ENCODE data around the gene MDM4. TPM values are rescaled to one million over a fixed set of nuclear protein-coding genes. Genes with fewer than 3 reads are reported as not detected.

MDM4 gene
- total RNA-seq, 1 experiment from 2014 or later = 56.5 TPM

DNA sequence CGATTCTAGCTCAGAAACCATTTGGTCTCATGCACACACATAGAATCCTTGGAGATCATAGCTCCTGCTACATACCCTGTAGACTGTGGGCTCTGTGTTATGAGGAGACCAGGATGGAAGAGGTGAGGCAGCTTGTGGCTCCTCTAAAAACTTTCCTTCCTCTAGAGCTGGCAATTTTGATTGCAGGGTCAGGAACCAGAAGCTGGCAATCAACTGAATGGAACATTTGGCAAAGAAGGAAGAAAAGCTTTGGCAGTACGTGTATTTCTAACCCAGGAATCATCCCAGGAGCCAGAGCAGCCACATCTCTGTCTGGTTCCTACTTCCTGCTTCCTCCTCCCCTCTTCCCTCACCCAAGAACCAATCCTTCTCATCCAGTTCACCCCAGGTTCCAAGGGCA is 37.3 kb upstream of the MDM4 start:
- Mint-ChIP-seq H3K27ac (ENCODE audit: unreplicated experiment) (no peak overlapping the region), H3K36me3 (ENCODE audit: insufficient read depth, unreplicated experiment) (no peaks in the 10 kb centered on the region), H3K9me3 (ENCODE audit: unreplicated experiment) (no peaks in the 10 kb centered on the region), H3K4me3 (ENCODE audit: unreplicated experiment) (no peak overlapping the region), H3K27me3 (ENCODE audit: insufficient read depth, unreplicated experiment) (no peaks in the 10 kb centered on the region), H3K4me1 (ENCODE audit: low read depth, unreplicated experiment) (peaks cover 16% of the 10 kb centered on the region)
- no TSS peak for BruUV-seq (replicated peaks)
- TF ChIP-seq, protein P1, sequence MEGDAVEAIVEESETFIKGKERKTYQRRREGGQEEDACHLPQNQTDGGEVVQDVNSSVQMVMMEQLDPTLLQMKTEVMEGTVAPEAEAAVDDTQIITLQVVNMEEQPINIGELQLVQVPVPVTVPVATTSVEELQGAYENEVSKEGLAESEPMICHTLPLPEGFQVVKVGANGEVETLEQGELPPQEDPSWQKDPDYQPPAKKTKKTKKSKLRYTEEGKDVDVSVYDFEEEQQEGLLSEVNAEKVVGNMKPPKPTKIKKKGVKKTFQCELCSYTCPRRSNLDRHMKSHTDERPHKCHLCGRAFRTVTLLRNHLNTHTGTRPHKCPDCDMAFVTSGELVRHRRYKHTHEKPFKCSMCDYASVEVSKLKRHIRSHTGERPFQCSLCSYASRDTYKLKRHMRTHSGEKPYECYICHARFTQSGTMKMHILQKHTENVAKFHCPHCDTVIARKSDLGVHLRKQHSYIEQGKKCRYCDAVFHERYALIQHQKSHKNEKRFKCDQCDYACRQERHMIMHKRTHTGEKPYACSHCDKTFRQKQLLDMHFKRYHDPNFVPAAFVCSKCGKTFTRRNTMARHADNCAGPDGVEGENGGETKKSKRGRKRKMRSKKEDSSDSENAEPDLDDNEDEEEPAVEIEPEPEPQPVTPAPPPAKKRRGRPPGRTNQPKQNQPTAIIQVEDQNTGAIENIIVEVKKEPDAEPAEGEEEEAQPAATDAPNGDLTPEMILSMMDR (IDR thresholded peaks at IDR 0.05; ENCODE audit: insufficient read depth in 1 of 2, low read depth in 1 of 2, low read length in 1 of 2, severe bottlenecking in 1 of 2, unreplicated experiment in 1 of 2) = no peak
- DNase-seq = no peak
- Histone ChIP-seq H3K36me3 (ENCODE audit: control insufficient read depth, insufficient read depth, low read length) (peaks cover 2% of the 10 kb centered on the region; the same call in 1 of the 2 replicates), H3K4me3 (ENCODE audit: low read depth, low read length) (no peak overlapping the region), H3K9me3 (no peaks in the 10 kb centered on the region), H3K27me3 (replicated peaks; ENCODE audit: control insufficient read depth, insufficient read depth, low read length) (no peaks in the 10 kb centered on the region), H3K4me1 (peaks cover 12% of the 10 kb centered on the region; the same call in 1 of the 2 replicates)
- ChIA-PET CTCF (interaction anchor here (0.6 to 3.2 kb wide), 7 partner anchors 15 to 52 kb away, joined by 3 to 25 read pairs (median 4); partner anchors contain the start of gene PIK3C2B), POLR2A (interaction anchor here (0.5 to 1.0 kb wide), 3 partner anchors 14 to 38 kb away, joined by 3 to 4 read pairs (median 3); partner anchors contain the start of gene PIK3C2B)
- intact Hi-C loops (cut with micrococcal nuclease; ENCODE audit: unreplicated experiment) = no loop called here

DNA sequence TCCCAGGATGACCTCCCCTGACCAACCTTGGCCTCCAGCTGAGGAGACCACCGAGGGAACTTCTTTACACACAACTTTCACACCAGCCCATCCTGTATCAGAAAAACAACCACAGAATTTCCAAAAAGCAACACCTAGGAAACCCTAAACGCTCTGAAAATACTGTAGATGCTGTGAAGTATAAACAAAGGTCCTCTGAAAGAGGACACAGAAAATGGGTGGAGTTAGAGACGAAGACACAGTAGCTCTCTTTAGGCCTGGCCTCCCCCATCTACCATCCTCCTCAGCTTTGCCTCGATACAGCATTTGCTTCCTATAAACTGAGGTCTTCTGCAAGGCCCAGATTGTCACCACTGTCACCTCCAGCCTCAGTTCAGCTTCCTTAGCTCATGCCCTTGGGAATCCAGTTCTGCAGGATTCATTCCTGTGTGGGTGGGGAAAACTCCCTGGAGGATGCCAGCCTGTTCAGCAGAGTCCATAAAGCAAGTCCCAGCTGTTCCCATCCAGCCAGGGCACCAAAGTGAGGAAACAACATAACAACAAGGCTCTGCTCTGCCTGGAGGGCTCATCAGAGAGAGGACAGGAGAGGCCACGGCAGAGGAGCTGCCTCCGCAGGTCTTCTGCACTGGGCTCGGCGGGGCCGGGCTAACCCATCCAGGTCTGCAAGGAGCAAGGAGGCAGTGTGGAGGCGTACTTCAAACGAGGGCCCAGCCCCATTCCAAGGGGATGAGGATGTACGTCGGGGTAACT is 36.6 kb upstream of the MDM4 start:
- Histone ChIP-seq H3K36me3 (ENCODE audit: control insufficient read depth, insufficient read depth, low read length) (peaks cover 2% of the 10 kb centered on the region; the same call in 1 of the 2 replicates), H3K9me3 (no peaks in the 10 kb centered on the region), H3K4me3 (ENCODE audit: low read depth, low read length) (no peak overlapping the region), H3K27me3 (replicated peaks; ENCODE audit: control insufficient read depth, insufficient read depth, low read length) (no peaks in the 10 kb centered on the region), H3K4me1 (peaks cover 14% of the 10 kb centered on the region; the same call in 1 of the 2 replicates)
- Mint-ChIP-seq H3K9me3 (ENCODE audit: unreplicated experiment) (no peaks in the 10 kb centered on the region), H3K27me3 (ENCODE audit: insufficient read depth, unreplicated experiment) (no peaks in the 10 kb centered on the region), H3K4me1 (ENCODE audit: low read depth, unreplicated experiment) (peaks cover 16% of the 10 kb centered on the region), H3K4me3 (ENCODE audit: unreplicated experiment) (no peak overlapping the region), H3K36me3 (ENCODE audit: insufficient read depth, unreplicated experiment) (peaks cover under 1% of the 10 kb centered on the region), H3K27ac (ENCODE audit: unreplicated experiment) (no peak overlapping the region)
- no TSS peak for BruUV-seq (replicated peaks)
- CTCF ChIA-PET = interaction anchor here (0.5 to 3.2 kb wide), 6 partner anchors 15 to 337 kb away, joined by 3 to 25 read pairs (median 3); partner anchors contain the start of gene PIK3C2B
- no peak for DNase-seq
- TF ChIP-seq, protein P1 (IDR thresholded peaks at IDR 0.05; ENCODE audit: insufficient read depth in 1 of 2, low read depth in 1 of 2, low read length in 1 of 2, severe bottlenecking in 1 of 2, unreplicated experiment in 1 of 2) = no peak
- intact Hi-C loops (cut with micrococcal nuclease; ENCODE audit: unreplicated experiment) = loop anchor here (2.0 kb wide), 1 partner anchor 15 kb away; the partner anchor contains the start of gene PIK3C2B
- POLR2A ChIA-PET = interaction anchor here (0.5 kb wide), 1 partner anchor 39 kb away, joined by 3 read pairs; no protein-coding TSS in a partner anchor

DNA sequence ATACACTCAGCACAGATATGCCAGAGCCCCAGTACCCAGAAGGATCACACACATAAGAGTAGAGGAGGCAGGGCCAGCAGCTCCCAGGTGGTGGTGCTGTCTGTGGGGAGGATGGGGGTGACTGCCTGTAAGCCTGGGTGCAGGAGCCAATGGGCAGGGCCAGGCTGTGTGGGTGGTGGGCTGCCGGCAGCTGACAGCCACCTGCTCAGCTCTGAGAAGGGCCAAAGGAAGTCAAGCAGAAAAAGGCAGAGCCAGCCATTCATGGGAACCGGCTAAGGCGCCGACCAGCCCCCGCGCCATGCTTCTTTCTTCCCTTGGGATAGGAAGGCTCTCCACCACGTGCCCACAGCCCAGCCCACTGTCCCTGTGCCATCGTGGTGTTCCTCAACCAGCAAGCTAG is 35.7 kb upstream of the MDM4 start:
- Mint-ChIP-seq H3K36me3 (ENCODE audit: insufficient read depth, unreplicated experiment) (peaks cover 10% of the 10 kb centered on the region), H3K27ac (ENCODE audit: unreplicated experiment) (no peak overlapping the region), H3K27me3 (ENCODE audit: insufficient read depth, unreplicated experiment) (no peaks in the 10 kb centered on the region), H3K4me3 (ENCODE audit: unreplicated experiment) (no peak overlapping the region), H3K9me3 (ENCODE audit: unreplicated experiment) (no peaks in the 10 kb centered on the region), H3K4me1 (ENCODE audit: low read depth, unreplicated experiment) (peaks cover 16% of the 10 kb centered on the region)
- POLR2A ChIA-PET = no interaction called here
- TF ChIP-seq, protein P1 (IDR thresholded peaks at IDR 0.05; ENCODE audit: insufficient read depth in 1 of 2, low read depth in 1 of 2, low read length in 1 of 2, severe bottlenecking in 1 of 2, unreplicated experiment in 1 of 2) = no peak
- Histone ChIP-seq H3K4me3 (ENCODE audit: low read depth, low read length) (no peak overlapping the region), H3K9me3 (no peaks in the 10 kb centered on the region), H3K27me3 (replicated peaks; ENCODE audit: control insufficient read depth, insufficient read depth, low read length) (no peaks in the 10 kb centered on the region), H3K4me1 (peaks cover 14% of the 10 kb centered on the region; the same call in 1 of the 2 replicates), H3K36me3 (ENCODE audit: control insufficient read depth, insufficient read depth, low read length) (peaks cover 2% of the 10 kb centered on the region; the same call in 1 of the 2 replicates)
- intact Hi-C loops (cut with micrococcal nuclease; ENCODE audit: unreplicated experiment) = loop anchor here (2.0 kb wide), 1 partner anchor 14 kb away; the partner anchor contains the start of gene PIK3C2B
- DNase-seq = no peak
- BruUV-seq (replicated peaks) = no TSS peak
- CTCF ChIA-PET = interaction anchor here (2.2 to 3.2 kb wide), 3 partner anchors 13 to 23 kb away, joined by 20 to 25 read pairs (median 22); partner anchors contain the start of gene PIK3C2B
